Effector memory CD8-positive, alpha-beta T cell (primary cell): Measurements from ENCODE around the gene PTCD1.

ENCODE experiments used
- ATAC-seq: fragments of 150-1000 bp; cut with Tn5 transposase; replicated peaks from 2 replicates; pipeline ENCODE4 v1.10.0; 2021; ENCODE audit warnings: mild to moderate bottlenecking, moderate library complexity
- DNase-seq, 3 experiments: peaks; one replicate each; pipeline ENCODE4 v3.0.0; 2021
- H3K27ac Mint-ChIP-seq, 2 donors: one replicate each; pipeline ENCODE4 v1.8.0; 2022; ENCODE audit warnings: mild to moderate bottlenecking in 2 of 2, mixed read lengths in 2 of 2, moderate library complexity in 2 of 2
- H3K27me3 Mint-ChIP-seq, 2 donors: one replicate each; pipeline ENCODE4 v1.8.0; 2022; ENCODE audit warnings: mixed read lengths in 2 of 2
- H3K36me3 Mint-ChIP-seq: one replicate; pipeline ENCODE4 v1.8.0; 2022; ENCODE audit warnings: mild to moderate bottlenecking, moderate library complexity, mixed read lengths; ENCODE audit not compliant: insufficient read depth
- H3K4me1 Mint-ChIP-seq, 2 donors: one replicate each; pipeline ENCODE4 v1.8.0; 2022; ENCODE audit warnings: low read depth in 2 of 2, mixed read lengths in 2 of 2
- H3K4me3 Mint-ChIP-seq, 2 donors: one replicate each; pipeline ENCODE4 v1.8.0; 2022; ENCODE audit warnings: mild to moderate bottlenecking in 2 of 2, mixed read lengths in 2 of 2, moderate library complexity in 2 of 2
- H3K9me3 Mint-ChIP-seq, 2 donors: one replicate each; pipeline ENCODE4 v1.8.0; 2022; ENCODE audit warnings: mixed read lengths in 2 of 2

PTCD1 gene

DNA sequence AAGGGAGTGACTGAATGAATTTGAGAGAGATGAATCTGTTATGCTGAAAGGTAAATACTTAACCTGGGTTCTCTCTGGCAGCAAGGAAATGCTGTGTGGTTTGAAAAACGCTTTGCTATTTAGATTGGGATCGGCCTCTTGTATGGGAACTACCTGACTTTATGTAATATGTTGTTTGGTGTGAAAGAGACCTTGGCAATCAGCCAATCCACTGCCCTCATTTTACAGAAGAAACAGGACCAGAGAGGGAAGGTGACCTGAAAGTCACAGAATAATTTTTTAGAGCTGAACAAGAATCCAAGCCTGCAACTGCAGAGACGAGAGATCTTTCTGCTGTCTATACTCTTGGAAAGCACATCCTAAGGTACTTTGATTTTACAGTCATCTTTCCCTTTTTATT, 28.8 kb downstream of the PTCD1 start:
- H3K27ac Mint-ChIP-seq = peak overlapping the region; percentile 95 to 99
- no peaks in the 10 kb centered on the region for H3K9me3 Mint-ChIP-seq
- peaks cover 78% of the 10 kb centered on the region for H3K36me3 Mint-ChIP-seq
- H3K4me1 Mint-ChIP-seq = peaks cover 42 to 43% of the 10 kb centered on the region in 2 donors
- H3K27me3 Mint-ChIP-seq = no peaks in the 10 kb centered on the region
- no peak for ATAC-seq
- H3K4me3 Mint-ChIP-seq = peak overlapping the region; percentile 94 to 99
- no peak for DNase-seq

DNA sequence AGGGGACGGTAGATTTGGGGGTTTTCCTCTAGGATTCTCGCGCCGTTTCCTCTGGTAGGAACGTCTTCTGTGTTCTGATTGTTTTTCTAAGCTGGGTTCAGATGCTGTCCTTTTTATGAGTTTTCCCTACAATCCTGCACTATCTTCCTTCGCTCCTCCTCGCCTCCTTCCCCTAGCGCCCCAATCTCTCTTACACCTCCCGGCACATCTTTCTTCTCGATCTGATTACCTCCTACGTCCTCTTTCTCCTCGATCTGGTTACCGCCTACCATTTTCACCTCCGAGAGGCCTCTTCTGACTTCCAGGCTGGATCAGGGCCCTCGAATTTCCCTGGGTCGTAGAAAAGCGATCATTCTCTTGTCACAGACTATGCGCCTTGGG, 29.4 kb downstream of the PTCD1 start:
- ATAC-seq = peak; percentile 7
- peaks cover 71% of the 10 kb centered on the region for H3K36me3 Mint-ChIP-seq
- H3K27me3 Mint-ChIP-seq = no peaks in the 10 kb centered on the region
- peak overlapping the region; percentile 94 to 99 for H3K4me3 Mint-ChIP-seq
- H3K4me1 Mint-ChIP-seq = peaks cover 44 to 46% of the 10 kb centered on the region in 2 donors
- H3K27ac Mint-ChIP-seq = peak overlapping the region; percentile 95 to 99
- no peak for DNase-seq
- no peaks in the 10 kb centered on the region for H3K9me3 Mint-ChIP-seq

DNA sequence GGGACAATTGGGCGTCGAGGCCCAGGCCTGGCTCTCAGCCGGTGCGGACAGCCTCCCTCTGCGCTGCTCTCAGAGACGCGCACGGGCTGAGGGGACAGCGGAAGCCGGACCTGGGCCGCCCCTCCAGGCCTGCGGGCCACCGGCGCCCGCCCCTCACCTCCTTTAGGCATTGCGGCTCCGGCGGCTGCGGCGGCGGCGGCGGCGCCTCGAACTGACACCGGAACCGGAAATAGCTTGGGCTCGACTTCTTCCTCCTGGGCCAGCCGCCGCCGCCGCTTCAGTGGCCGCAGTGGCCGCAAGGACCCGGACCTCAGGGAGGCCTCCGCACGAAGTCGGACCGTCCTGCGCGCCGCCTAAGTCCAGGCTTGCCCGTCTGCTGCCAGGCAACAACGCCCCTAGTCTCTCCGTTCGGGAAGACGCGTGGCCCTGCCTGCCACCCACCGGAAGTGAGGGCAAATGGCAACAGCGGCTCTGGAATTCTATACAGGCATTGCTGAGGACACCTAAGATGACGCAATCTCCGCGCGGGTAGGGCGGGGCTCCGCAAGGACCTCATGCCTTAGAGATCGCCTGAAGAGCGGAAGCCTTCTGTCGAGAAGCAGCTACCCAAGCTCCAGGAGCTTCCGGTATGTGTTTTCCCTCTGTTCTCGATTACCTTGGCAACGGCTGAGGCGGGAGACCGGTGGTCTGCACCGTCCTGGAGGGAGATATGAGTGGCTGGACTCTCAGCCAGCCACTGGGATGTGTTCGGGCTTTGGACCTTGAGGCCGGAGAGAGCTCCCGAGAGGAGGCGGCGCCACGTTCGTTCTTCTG, 30.0 kb downstream of the PTCD1 start, which contains the start of the genes BUD31 and PDAP1:
TSS of gene BUD31 (plus strand) at position 591 of the 813 bp plus-strand sequence. CDS start 2,124 bp downstream, outside the sequence.
TSS of gene PDAP1 (minus strand) at position 219 of the 813 bp plus-strand sequence. CDS start at position 170, 49 bp downstream.
- Mint-ChIP-seq H3K36me3 (peaks cover 69% of the 10 kb centered on the region), H3K4me3 (peak within 1 kb of the TSS; percentile 94 to 99), H3K4me1 (peaks cover 48 to 50% of the 10 kb centered on the region in 2 donors), H3K27me3 (no peaks in the 10 kb centered on the region), H3K27ac (peak within 1 kb of the TSS; percentile 95 to 99), H3K9me3 (no peaks in the 10 kb centered on the region)
- peak; percentile 84 for ATAC-seq
- DNase-seq = peak; percentile 94 to 100 (median 96)

DNA sequence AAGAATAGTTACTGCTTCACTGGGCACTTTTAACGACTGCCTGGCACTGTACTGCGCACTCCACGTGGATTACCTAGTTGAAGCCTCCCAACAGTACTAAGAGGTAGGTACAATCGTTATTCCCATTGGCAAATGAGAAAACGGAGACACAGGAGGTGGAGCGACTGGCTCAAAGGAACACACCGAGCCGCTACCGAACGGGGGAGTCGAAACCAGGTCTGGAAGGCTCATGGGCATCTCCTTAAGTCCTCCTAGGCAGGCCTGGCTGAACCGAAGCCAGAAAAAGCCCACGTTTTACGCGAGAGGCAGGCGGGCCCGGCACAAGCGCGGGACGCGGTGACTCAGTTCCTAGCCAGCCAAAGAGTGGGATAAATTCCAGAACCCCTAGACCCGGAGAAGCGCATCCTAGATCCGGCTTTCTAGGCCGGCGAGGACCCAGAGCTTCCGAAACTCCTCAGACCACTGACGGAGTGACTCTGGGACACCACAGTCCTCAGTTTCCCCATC, 30.7 kb downstream of the PTCD1 start:
- peaks cover 68% of the 10 kb centered on the region for H3K36me3 Mint-ChIP-seq
- peaks cover 51% of the 10 kb centered on the region in 2 donors for H3K4me1 Mint-ChIP-seq
- peak overlapping the region; percentile 94 to 99 for H3K4me3 Mint-ChIP-seq
- H3K9me3 Mint-ChIP-seq = no peaks in the 10 kb centered on the region
- no peaks in the 10 kb centered on the region for H3K27me3 Mint-ChIP-seq
- peak overlapping the region; percentile 95 to 99 for H3K27ac Mint-ChIP-seq
- ATAC-seq = peak; percentile 19
- DNase-seq = peak; percentile 9 to 22 (median 21)

DNA sequence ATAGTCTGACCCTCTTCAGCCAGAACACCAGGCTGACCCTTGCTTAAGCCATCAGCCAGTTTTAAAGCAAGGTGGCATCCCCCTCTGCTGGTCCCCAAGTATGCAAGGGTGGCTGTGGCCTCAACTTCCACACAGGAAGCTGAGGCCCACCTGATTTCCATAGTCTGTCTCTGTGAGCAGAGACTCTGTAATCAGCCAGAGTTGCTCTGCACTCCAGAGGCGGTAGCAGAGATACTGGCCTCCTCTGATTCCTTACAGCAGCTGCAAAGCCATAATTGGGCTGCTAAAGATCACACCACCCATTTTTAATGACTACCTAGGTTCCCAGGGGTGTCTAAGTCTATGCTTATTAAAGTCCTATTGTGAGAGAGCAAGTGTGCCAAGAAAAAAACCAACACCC, 32.0 kb downstream of the PTCD1 start:
- peak overlapping the region; percentile 31 to 99 for H3K4me3 Mint-ChIP-seq
- no peak for DNase-seq
- H3K9me3 Mint-ChIP-seq = no peaks in the 10 kb centered on the region
- H3K4me1 Mint-ChIP-seq = peaks cover 51 to 53% of the 10 kb centered on the region in 2 donors
- no peak for ATAC-seq
- H3K27me3 Mint-ChIP-seq = no peaks in the 10 kb centered on the region
- peaks cover 68% of the 10 kb centered on the region for H3K36me3 Mint-ChIP-seq
- H3K27ac Mint-ChIP-seq = peak overlapping the region; percentile 95 to 99

DNA sequence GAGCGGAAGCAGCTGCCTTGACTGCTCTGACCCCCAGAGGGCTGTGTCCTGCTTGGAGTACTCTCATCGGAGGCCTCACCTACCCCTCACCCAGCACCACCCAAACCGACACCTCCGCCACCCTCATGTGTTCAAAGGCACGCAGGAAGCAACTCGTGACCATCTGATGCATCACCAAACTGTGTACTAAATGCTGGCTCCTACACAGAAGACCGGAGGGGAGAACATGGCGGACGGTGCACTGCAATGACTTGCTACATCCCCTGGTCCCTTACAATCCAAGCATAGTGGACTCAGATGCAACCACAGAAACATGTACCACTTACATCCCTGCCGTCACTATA, 33.6 kb downstream of the PTCD1 start:
- Mint-ChIP-seq H3K36me3 (peaks cover 64% of the 10 kb centered on the region), H3K27me3 (no peaks in the 10 kb centered on the region), H3K27ac (peak overlapping the region; percentile 1 to 83), H3K4me1 (peaks cover 45% of the 10 kb centered on the region in 2 donors), H3K9me3 (no peaks in the 10 kb centered on the region), H3K4me3 (peak overlapping the region; percentile 25 to 46)
- ATAC-seq (no peak), DNase-seq (peak in 1 of 3 experiments; percentile 7)

DNA sequence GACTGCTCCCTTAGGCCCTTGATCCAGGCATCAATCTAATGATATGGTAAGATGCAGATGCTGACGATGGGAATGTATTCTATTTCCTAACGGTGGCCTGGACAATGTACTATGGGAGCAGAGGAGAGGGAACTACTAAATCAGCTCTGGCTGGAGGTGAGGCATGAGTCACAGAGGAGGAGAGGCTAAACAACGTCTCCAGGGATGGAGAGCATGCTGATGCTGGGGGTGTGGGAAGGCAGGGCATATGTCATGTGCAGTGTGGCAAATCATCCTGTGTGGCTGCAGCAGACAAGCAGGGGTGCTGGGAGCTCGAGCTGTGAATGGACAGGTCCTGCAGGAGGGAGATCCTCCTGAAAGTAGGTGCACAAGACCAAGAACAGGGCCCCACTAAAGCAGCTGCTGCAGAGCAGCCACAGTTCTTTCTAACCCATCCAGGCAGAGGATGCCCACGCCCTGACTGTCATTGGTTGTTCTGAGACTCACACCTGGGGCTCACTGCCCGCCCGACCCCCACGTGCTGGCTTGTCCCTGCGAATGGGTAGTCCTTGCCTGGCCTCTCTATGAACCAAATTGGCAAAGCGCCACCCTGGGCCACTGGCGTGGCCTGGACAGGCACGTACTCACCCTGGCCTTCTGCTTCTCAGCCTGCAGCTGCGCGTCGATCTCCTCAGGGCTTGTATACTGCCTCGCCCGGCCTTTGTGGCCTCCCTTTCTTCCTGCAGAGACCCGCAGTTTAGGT, 34.2 kb downstream of the PTCD1 start:
- H3K4me1 Mint-ChIP-seq = peaks cover 40 to 41% of the 10 kb centered on the region in 2 donors

DNA sequence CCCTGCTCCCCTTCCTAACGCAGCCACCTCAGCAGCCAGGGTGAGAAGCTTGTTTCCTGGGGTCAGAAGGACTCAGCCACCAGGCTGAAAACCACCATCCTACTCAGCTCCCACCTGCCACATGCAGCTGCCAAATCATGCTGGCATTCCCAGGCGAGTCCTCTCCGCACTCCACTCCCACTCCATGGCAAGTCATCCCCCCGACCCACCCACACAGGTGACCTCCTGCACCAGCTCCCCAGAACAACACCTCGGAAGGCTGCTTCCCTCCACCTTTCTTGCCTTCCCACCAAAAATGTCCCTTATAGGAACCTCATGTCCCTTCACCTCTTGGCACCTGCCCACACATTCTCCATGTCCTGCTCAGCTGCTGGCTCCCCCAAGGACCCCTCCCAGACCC, 34.8 kb downstream of the PTCD1 start:
- no peaks in the 10 kb centered on the region for H3K27me3 Mint-ChIP-seq
- peaks cover 38% of the 10 kb centered on the region in 2 donors for H3K4me1 Mint-ChIP-seq
- H3K4me3 Mint-ChIP-seq = no peak overlapping the region
- H3K36me3 Mint-ChIP-seq = peaks cover 57% of the 10 kb centered on the region
- peak overlapping the region in 1 of 2 donors; percentile 42 for H3K27ac Mint-ChIP-seq
- ATAC-seq (no peak), DNase-seq (no peak)
- H3K9me3 Mint-ChIP-seq = no peaks in the 10 kb centered on the region

More for the DNA sequence above, 34.2 kb downstream of the PTCD1 start:
- ATAC-seq = no peak
- no peak for DNase-seq
- Mint-ChIP-seq H3K27me3 (no peaks in the 10 kb centered on the region), H3K36me3 (peaks cover 63% of the 10 kb centered on the region), H3K9me3 (no peaks in the 10 kb centered on the region), H3K4me3 (peak overlapping the region; percentile 25 to 46), H3K27ac (peak overlapping the region; percentile 1 to 83)

DNA sequence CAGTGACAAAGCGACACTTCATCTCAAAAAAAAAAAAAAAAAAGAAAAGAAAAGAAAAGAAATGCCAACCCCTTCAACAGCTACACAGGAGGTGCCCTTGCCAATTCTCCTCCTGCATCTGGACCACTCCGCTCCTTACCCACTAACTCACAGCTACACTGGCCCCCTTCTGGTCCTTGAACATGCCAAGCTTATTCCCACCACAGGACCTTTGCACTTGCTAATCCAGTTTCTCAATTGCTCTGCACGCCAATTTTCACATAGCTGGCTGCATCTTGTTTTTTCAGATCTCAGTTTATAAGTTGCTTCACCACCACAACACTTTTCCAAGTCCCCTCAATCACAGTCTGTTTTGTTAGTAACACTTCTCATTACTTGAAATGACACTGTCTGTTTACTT, 35.7 kb downstream of the PTCD1 start:
- H3K27ac Mint-ChIP-seq = no peak overlapping the region

DNA sequence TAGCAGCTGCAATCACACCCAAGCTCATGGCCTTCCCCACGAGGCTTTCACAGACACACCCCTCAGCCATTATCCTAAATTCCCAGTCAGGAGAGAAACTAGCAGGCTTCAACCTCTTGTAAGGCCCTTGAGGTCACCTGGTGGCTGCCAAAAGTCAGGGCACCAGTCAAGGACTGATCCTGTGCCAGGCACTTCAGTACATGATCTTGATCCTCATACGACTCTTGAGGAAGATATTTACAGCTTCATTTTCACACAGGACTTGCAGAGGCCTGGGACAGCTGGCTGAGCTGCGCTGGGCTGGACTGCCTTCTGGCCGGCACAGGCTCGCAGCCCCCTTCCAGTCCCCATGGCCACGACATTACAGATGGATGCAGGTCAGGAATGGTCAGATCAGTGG, 39.0 kb downstream of the PTCD1 start:
- no peak for DNase-seq
- peaks cover 23 to 32% of the 10 kb centered on the region in 2 donors for H3K4me1 Mint-ChIP-seq
- no peak for ATAC-seq
- no peak overlapping the region for H3K4me3 Mint-ChIP-seq
- H3K36me3 Mint-ChIP-seq = peaks cover 61% of the 10 kb centered on the region
- no peaks in the 10 kb centered on the region for H3K9me3 Mint-ChIP-seq
- H3K27me3 Mint-ChIP-seq = no peaks in the 10 kb centered on the region
- H3K27ac Mint-ChIP-seq = no peak overlapping the region

More for the DNA sequence above, 35.7 kb downstream of the PTCD1 start:
- peaks cover 52% of the 10 kb centered on the region for H3K36me3 Mint-ChIP-seq
- DNase-seq (no peak), ATAC-seq (no peak)
- no peaks in the 10 kb centered on the region for H3K9me3 Mint-ChIP-seq
- H3K4me1 Mint-ChIP-seq = peaks cover 37 to 44% of the 10 kb centered on the region in 2 donors
- H3K27me3 Mint-ChIP-seq = no peaks in the 10 kb centered on the region
- H3K4me3 Mint-ChIP-seq = no peak overlapping the region

DNA sequence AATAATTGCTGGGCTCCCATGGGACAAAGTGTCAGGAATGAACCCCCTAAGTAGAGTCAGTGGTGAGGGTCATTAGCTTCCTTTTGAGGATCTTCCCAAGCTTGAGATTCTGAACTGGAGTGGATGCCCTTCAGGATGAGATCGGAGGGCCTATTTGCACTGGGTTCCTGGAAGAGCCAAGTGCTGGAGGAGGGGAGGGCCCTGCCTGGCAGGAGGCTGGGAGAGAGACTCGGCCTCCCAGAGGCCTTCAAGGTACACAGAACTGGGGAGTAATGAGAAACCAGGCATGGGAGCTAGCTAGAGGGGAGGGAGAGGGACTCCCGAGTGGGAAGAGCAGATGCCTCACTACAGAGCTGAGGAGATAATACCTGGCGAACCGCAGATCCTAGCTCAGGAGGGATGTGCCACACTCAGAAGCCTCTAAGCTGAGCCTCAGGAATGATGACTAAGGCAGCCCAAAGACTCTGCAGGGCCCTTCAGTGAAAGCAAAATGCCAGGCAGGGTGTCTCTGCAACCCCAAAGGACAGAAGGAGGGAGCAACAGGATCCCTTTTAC, 39.6 kb downstream of the PTCD1 start:
- Mint-ChIP-seq H3K4me1 (peaks cover 22 to 28% of the 10 kb centered on the region in 2 donors), H3K36me3 (peaks cover 66% of the 10 kb centered on the region), H3K9me3 (no peaks in the 10 kb centered on the region), H3K27ac (peak overlapping the region in 1 of 2 donors; percentile 75), H3K4me3 (no peak overlapping the region), H3K27me3 (no peaks in the 10 kb centered on the region)
- DNase-seq = no peak
- ATAC-seq = no peak

DNA sequence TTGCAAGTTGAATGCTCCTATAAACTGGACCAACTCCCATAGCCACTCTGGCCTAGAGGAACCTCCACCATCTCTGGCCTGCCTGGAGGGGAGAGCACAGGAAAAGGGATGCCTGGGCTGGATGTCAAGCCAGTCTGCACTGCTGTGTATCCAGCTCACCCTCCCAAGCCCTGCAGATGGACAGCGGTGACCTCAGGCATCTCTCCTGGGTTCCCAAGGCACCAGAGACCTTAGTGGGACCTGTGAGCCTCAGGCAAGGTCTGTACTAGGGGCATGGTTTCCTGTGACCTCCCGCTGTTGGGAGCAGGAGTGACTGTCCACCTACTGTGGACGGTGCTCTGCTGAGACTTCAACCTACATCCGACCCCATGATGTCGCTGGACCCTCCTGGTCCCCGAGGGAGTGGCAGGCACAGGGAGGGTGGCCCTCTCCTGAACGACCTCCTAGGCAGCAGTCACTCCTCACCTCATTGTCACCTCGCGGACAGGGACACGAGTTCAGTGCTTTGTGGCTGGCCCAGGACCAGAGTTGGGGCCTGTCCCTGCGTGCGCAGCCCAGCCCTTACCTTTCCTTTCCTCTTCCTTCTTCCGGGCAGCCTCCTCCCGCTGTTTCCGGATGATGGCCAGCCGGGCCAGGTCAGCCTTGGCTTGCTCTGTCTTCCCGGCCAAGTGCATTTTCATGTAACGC, 41.2 kb downstream of the PTCD1 start:
- H3K9me3 Mint-ChIP-seq = no peaks in the 10 kb centered on the region
- peaks cover 22 to 29% of the 10 kb centered on the region in 2 donors for H3K4me1 Mint-ChIP-seq
- peaks cover 70% of the 10 kb centered on the region for H3K36me3 Mint-ChIP-seq
- peak overlapping the region; percentile 22 to 75 for H3K27ac Mint-ChIP-seq
- ATAC-seq = no peak
- H3K27me3 Mint-ChIP-seq = no peaks in the 10 kb centered on the region
- no peak for DNase-seq
- H3K4me3 Mint-ChIP-seq = no peak overlapping the region
